CD4-positive, alpha-beta T cell (primary cell): Measurements from ENCODE around the gene TTLL8. TPM values are rescaled to one million over a fixed set of nuclear protein-coding genes. Genes with fewer than 3 reads are reported as not detected.

ENCODE experiments used
- ATAC-seq: fragments of 200-7000 bp; cut with Tn5 transposase; one replicate; pipeline ENCODE4 v1.10.0; 2022; ENCODE audit warnings: mild to moderate bottlenecking; ENCODE audit not compliant: poor library complexity
- CTCF ChIA-PET: fragments of 350-600 bp; sonication (Branson Sonifier 250); formaldehyde crosslinking; loops from one replicate; lab custom pipeline; 2021; ENCODE audit warnings: antibody characterized with exemption, inconsistent platforms; lab: Charles Lee
- POLR2A ChIA-PET: fragments of 350-600 bp; sonication (Branson Sonifier 250); formaldehyde crosslinking; loops from one replicate; lab custom pipeline; 2021; ENCODE audit warnings: antibody characterized with exemption, inconsistent platforms; lab: Charles Lee
- DNase-seq, 14 experiments: peaks; one replicate each; pipeline ENCODE4 v3.0.0-alpha.2; 2013 to 2020; ENCODE audit warnings: mixed read lengths in 2 of 14
- H3K27ac ChIP-seq, 2 donors: one replicate each; pipeline versions ENCODE4 v1.5.1 to v1.7.0; 2013; ENCODE audit warnings: low read length in 2 of 2, low read depth in 1 of 2, mild to moderate bottlenecking in 1 of 2
- H3K27me3 ChIP-seq, 2 experiments: 1 replicate in 1 of 2; 2 replicates in 1 of 2; pipeline versions ENCODE4 v1.6.1 to v1.7.0; 2013; ENCODE audit warnings: low read length in 2 of 2, control low read depth in 1 of 2, mild to moderate bottlenecking in 1 of 2, moderate library complexity in 1 of 2; ENCODE audit not compliant: insufficient read depth in 2 of 2, control insufficient read depth in 1 of 2
- H3K36me3 ChIP-seq: one replicate; pipeline ENCODE4 v1.6.1; 2013; ENCODE audit warnings: low read length, control low read depth; ENCODE audit not compliant: insufficient read depth
- H3K4me1 ChIP-seq: one replicate; pipeline ENCODE4 v1.6.1; 2013; ENCODE audit warnings: low read length, control low read depth; ENCODE audit not compliant: insufficient read depth
- H3K4me3 ChIP-seq: one replicate; pipeline ENCODE4 v1.5.1; 2013; ENCODE audit warnings: mild to moderate bottlenecking, low read length, moderate library complexity
- H3K9me3 ChIP-seq, 2 experiments: 1 replicate in 1 of 2; 2 replicates in 1 of 2; pipeline versions ENCODE4 v1.6.1 to v1.7.0; 2013; ENCODE audit warnings: low read length in 2 of 2, mild to moderate bottlenecking in 2 of 2, control low read depth in 1 of 2, moderate library complexity in 1 of 2; ENCODE audit not compliant: control insufficient read depth in 1 of 2, insufficient read depth in 1 of 2
- H3K27ac Mint-ChIP-seq: one replicate; pipeline ENCODE4 v1.8.0; 2020; ENCODE audit warnings: mixed read lengths
- H3K27me3 Mint-ChIP-seq: one replicate; pipeline ENCODE4 v1.8.0; 2021; ENCODE audit warnings: mixed read lengths
- H3K36me3 Mint-ChIP-seq: one replicate; pipeline ENCODE4 v1.8.0; 2021; ENCODE audit warnings: low read depth, mixed read lengths
- H3K4me1 Mint-ChIP-seq: one replicate; pipeline ENCODE4 v1.8.0; 2021; ENCODE audit warnings: low read depth, mixed read lengths
- H3K4me3 Mint-ChIP-seq: one replicate; pipeline ENCODE4 v1.8.0; 2020; ENCODE audit warnings: mild to moderate bottlenecking, mixed read lengths
- H3K9me3 Mint-ChIP-seq: one replicate; pipeline ENCODE4 v1.8.0; 2020; ENCODE audit warnings: mixed read lengths
- CTCF ChIP-seq: fragments of 200-600 bp; IDR thresholded peaks from one replicate; pipeline ENCODE4 v1.8.0; 2022; ENCODE audit warnings: antibody characterized with exemption, mild to moderate bottlenecking
- intact Hi-C, 2 experiments: fragments of 100-400 bp; cut with DNase I in 1 of 2; cut with micrococcal nuclease in 1 of 2; formaldehyde crosslinking; loops; one replicate each; pipeline versions ENCODE4 v1.15.1 to v1.9.0; 2023 to 2025; cut with DNase I, micrococcal nuclease
- total RNA-seq, 174 experiments: library from RNA in 2 of 174; stranded (reverse) in 2 of 174; gene quantifications; one replicate each; pipeline ENCODE4 v1.2.3 and lab custom pipeline; 2021 to 2026

TTLL8 gene
- total RNA-seq, 2 experiments from 2014 or later = not detected

- ChIA-PET CTCF (no interaction called here), POLR2A (no interaction called here)
- Mint-ChIP-seq H3K4me3 (no peak overlapping the region), H3K4me1 (no peaks in the 10 kb centered on the region), H3K36me3 (no peaks in the 10 kb centered on the region), H3K9me3 (no peaks in the 10 kb centered on the region), H3K27me3 (peaks cover 31% of the 10 kb centered on the region), H3K27ac (no peak overlapping the region)
- TF ChIP-seq CTCF = no peak
- Histone ChIP-seq H3K36me3 (no peaks in the 10 kb centered on the region), H3K4me1 (no peaks in the 10 kb centered on the region), H3K9me3 (no peaks in the 10 kb centered on the region), H3K4me3 (no peak overlapping the region), H3K27ac (no peak overlapping the region), H3K27me3 (peaks cover 0 to 5% of the 10 kb centered on the region in 2 experiments)
- no peak for ATAC-seq
- intact Hi-C loops = no loop called here
- DNase-seq = no peak
Measured at GRCh38 chr22:50098052-50098451, 40.0 kb upstream of the TTLL8 start.

- Histone ChIP-seq H3K27ac (no peak overlapping the region), H3K4me3 (no peak overlapping the region), H3K36me3 (no peaks in the 10 kb centered on the region), H3K27me3 (peaks cover 1 to 5% of the 10 kb centered on the region in 2 experiments), H3K4me1 (no peaks in the 10 kb centered on the region), H3K9me3 (peaks cover 0 to 18% of the 10 kb centered on the region in 2 experiments)
- CTCF ChIA-PET = no interaction called here
- H3K4me3 Mint-ChIP-seq = no peak overlapping the region
- peaks cover 17% of the 10 kb centered on the region for H3K27me3 Mint-ChIP-seq
- no peak for TF ChIP-seq CTCF
- no peaks in the 10 kb centered on the region for H3K36me3 Mint-ChIP-seq
- H3K9me3 Mint-ChIP-seq = no peaks in the 10 kb centered on the region
- no peak overlapping the region for H3K27ac Mint-ChIP-seq
- POLR2A ChIA-PET = no interaction called here
- intact Hi-C loops = no loop called here
- ATAC-seq (no peak), DNase-seq (no peak)
- H3K4me1 Mint-ChIP-seq = no peaks in the 10 kb centered on the region
Measured at GRCh38 chr22:50092342-50092741, 34.2 kb upstream of the TTLL8 start.

- H3K9me3 Mint-ChIP-seq = no peaks in the 10 kb centered on the region
- DNase-seq = no peak
- Histone ChIP-seq H3K9me3 (peaks cover 0 to 20% of the 10 kb centered on the region in 2 experiments), H3K27me3 (peaks cover 5% of the 10 kb centered on the region in 2 experiments), H3K4me3 (no peak overlapping the region), H3K27ac (no peak overlapping the region), H3K36me3 (no peaks in the 10 kb centered on the region), H3K4me1 (no peaks in the 10 kb centered on the region)
- no peaks in the 10 kb centered on the region for H3K4me1 Mint-ChIP-seq
- H3K36me3 Mint-ChIP-seq = no peaks in the 10 kb centered on the region
- TF ChIP-seq CTCF = no peak
- ChIA-PET CTCF (no interaction called here), POLR2A (no interaction called here)
- no peak for ATAC-seq
- no peak overlapping the region for H3K27ac Mint-ChIP-seq
- no peak overlapping the region for H3K4me3 Mint-ChIP-seq
- intact Hi-C loops = no loop called here
- H3K27me3 Mint-ChIP-seq = peaks cover 8% of the 10 kb centered on the region
Measured at GRCh38 chr22:50091092-50091768, 33.1 kb upstream of the TTLL8 start.
